ENCODE data around the gene ZNF302. TPM values are rescaled to one million over a fixed set of nuclear protein-coding genes. Genes with fewer than 3 reads are reported as not detected.

The ZNF302 gene
- total RNA-seq, 4 donors from 2014 or later: 27.0 to 47.3 (median 36.4) TPM

DNA sequence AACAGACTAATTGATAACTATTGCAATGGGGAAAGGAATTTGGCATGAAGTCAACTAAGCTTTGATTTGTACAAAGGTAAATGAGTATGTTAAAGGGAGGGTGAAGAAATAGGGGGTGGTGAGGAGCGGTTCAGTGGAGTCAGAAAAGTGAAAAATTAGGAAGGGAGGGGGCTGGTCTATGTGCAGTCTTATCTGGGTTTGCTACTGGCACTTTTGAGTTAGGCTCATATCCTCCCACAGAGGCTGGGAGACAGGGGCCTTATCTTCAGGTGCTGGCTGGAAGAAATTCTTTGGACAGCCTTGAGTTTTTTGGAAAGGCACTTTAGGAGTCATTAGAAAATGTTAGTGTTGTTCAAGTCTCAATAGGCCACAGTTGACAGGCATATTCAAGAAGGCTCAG, 11.1 kb downstream of the ZNF302 start:
- H3K4me1 ChIP-seq: no peaks in the 10 kb centered on the region
- WGBS, 2 donors: 81 to 95% methylated on average over 1 of the region's 1 CpG
- no peak overlapping the region for H3K4me3 ChIP-seq
- no peak for DNase-seq (ENCODE audit: low spot score in 2 of 2)
- H3K27me3 ChIP-seq: no peaks in the 10 kb centered on the region
- H3K9me3 ChIP-seq: peaks cover 0 to 87% (median 27%) of the 10 kb centered on the region in 4 donors
- TF ChIP-seq POLR2A (IDR thresholded peaks at IDR 0.05) (no peak), EP300 (IDR thresholded peaks at IDR 0.05) (no peak)
- TF ChIP-seq, protein P1, sequence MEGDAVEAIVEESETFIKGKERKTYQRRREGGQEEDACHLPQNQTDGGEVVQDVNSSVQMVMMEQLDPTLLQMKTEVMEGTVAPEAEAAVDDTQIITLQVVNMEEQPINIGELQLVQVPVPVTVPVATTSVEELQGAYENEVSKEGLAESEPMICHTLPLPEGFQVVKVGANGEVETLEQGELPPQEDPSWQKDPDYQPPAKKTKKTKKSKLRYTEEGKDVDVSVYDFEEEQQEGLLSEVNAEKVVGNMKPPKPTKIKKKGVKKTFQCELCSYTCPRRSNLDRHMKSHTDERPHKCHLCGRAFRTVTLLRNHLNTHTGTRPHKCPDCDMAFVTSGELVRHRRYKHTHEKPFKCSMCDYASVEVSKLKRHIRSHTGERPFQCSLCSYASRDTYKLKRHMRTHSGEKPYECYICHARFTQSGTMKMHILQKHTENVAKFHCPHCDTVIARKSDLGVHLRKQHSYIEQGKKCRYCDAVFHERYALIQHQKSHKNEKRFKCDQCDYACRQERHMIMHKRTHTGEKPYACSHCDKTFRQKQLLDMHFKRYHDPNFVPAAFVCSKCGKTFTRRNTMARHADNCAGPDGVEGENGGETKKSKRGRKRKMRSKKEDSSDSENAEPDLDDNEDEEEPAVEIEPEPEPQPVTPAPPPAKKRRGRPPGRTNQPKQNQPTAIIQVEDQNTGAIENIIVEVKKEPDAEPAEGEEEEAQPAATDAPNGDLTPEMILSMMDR (IDR thresholded peaks at IDR 0.05): no peak
- H3K27ac ChIP-seq: no peak overlapping the region
- peaks cover 0 to 31% (median 8%) of the 10 kb centered on the region in 3 donors for H3K36me3 ChIP-seq

DNA sequence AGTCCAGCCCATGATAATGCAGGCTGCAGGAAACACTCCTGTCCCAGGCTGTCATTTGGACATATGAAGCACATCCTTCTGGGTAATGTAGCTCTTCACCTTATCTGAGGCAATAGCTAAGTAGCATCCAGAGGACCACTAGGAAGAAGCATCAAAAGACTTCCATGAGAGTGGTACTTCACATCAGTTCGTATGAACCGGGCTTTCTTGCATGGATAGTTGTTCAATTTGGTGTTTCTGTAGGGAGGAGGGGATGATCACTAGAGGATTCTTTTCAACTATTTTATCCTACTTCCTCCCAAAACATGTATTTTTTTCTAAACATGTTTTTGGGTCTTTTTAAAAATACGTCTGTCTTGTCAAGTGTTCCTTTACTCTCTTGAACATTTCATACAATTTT, 12.9 kb downstream of the ZNF302 start:
- peaks cover 0 to 71% (median 18%) of the 10 kb centered on the region in 4 donors for H3K9me3 ChIP-seq
- 89% methylated on average over 3 of the region's 3 CpGs for WGBS, 2 donors

DNA sequence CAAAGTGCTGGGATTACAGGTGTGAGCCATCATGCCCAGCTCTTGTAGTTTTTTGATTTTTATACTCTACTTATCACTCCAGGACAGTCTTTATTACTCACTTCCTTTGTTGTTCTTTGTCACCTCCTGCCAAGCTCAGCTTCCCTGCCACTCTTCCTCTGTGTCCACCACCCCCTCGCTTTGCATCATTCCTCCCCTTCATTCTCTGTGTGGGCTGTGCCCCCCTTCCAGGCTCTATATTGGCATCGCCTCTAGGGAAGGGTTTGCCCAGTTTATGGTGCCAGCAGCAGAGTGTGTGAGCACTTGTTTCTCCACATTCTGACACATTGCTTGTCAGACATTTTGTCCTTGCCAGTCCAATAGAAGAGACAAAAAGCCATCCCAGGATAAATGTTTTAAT, 15.1 kb downstream of the ZNF302 start:
- Histone ChIP-seq H3K4me1 (no peaks in the 10 kb centered on the region), H3K27me3 (no peaks in the 10 kb centered on the region), H3K27ac (no peak overlapping the region), H3K4me3 (no peak overlapping the region), H3K9me3 (peaks cover 0 to 63% (median 10%) of the 10 kb centered on the region in 4 donors), H3K36me3 (no peaks in the 10 kb centered on the region)
- no peak for DNase-seq (ENCODE audit: low spot score in 2 of 2)
- no peak for TF ChIP-seq EP300 (IDR thresholded peaks at IDR 0.05)
- TF ChIP-seq, protein P1 (IDR thresholded peaks at IDR 0.05): no peak
- TF ChIP-seq POLR2A (IDR thresholded peaks at IDR 0.05): no peak
- WGBS, 2 donors: 52 to 54% methylated on average over 2 of the region's 2 CpGs

More for the DNA sequence above, 12.9 kb downstream of the ZNF302 start:
- Histone ChIP-seq H3K4me3 (no peak overlapping the region), H3K36me3 (peaks cover 0 to 13% (median 0%) of the 10 kb centered on the region in 3 donors), H3K27ac (no peak overlapping the region), H3K4me1 (no peaks in the 10 kb centered on the region), H3K27me3 (no peaks in the 10 kb centered on the region)
- DNase-seq (ENCODE audit: low spot score in 2 of 2): no peak
- TF ChIP-seq POLR2A (IDR thresholded peaks at IDR 0.05): no peak
- no peak for TF ChIP-seq EP300 (IDR thresholded peaks at IDR 0.05)
- TF ChIP-seq, protein P1 (IDR thresholded peaks at IDR 0.05): no peak

DNA sequence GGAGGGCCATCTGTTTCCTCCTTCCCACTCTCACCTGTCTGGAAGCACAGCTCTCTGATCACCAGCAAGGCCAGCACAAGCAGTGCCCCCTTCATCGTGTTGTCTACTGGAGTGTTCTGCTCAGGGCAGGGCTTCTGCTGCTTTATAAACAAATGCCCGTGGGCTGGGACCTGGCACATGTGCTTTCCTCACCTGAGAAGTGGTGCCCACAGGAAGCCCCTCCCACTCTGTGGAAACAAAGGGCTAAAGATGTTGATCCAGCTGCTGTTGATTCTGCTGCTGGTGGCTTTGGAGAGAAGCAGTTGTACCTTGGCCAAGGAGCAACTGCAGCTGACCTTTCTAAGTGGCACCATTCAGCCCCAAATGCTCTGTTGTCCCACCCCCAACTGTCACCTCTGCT, 30.2 kb downstream of the ZNF302 start:
- TF ChIP-seq EP300 (IDR thresholded peaks at IDR 0.05) (no peak), POLR2A (IDR thresholded peaks at IDR 0.05) (no peak)
- TF ChIP-seq, protein P1 (IDR thresholded peaks at IDR 0.05): no peak
- Histone ChIP-seq H3K27me3 (no peaks in the 10 kb centered on the region), H3K36me3 (no peaks in the 10 kb centered on the region), H3K4me3 (no peak overlapping the region), H3K27ac (no peak overlapping the region), H3K4me1 (no peaks in the 10 kb centered on the region), H3K9me3 (peaks cover 0 to 27% (median 0%) of the 10 kb centered on the region in 4 donors)
- no peak for DNase-seq (ENCODE audit: low spot score in 2 of 2)
- WGBS, 2 donors: 63 to 71% methylated on average over 2 of the region's 2 CpGs

DNA sequence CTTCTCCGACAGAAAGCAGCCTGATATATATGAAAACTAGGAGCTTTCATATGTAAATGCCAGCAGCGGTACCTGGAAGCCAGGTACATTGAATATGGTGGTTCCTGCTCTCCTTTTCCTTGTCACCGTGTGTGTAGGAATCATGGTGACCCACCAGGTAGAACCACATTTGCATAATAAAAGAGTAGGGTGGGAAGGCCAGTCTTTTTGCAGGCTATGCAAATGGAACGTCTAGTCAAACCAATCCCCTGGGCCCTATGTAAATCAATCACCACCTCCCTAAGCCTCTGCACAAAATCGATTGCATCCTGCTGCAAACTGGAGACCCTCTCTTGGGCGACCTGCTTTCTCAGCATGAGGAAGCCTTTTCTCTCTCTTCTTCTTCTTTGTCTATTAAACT, 34.4 kb downstream of the ZNF302 start:
- no peak for TF ChIP-seq POLR2A (IDR thresholded peaks at IDR 0.05)
- TF ChIP-seq EP300 (IDR thresholded peaks at IDR 0.05): no peak
- TF ChIP-seq, protein P1 (IDR thresholded peaks at IDR 0.05): no peak
- Histone ChIP-seq H3K27ac (no peak overlapping the region), H3K9me3 (peaks cover 0 to 40% (median 2%) of the 10 kb centered on the region in 4 donors), H3K36me3 (no peaks in the 10 kb centered on the region), H3K4me3 (no peak overlapping the region), H3K27me3 (no peaks in the 10 kb centered on the region), H3K4me1 (no peaks in the 10 kb centered on the region)
- DNase-seq (ENCODE audit: low spot score in 2 of 2): no peak
- 66 to 68% methylated on average over 6 of the region's 6 CpGs for WGBS, 2 donors

Measured in tibial nerve (tissue), 4 donors.